Stimulated activated CD4-positive, alpha-beta T cell treated with anti-CD3 and anti-CD28 coated beads, Interleukin-4, amount 100 ng/mL, for 48 hours (primary cell): ENCODE results near the gene CDC25C.
A peak's percentile ranks its signal among the peaks of the same experiment; 100 is the strongest.

ENCODE experiments used
- DNase-seq, 2 donors: peaks; one replicate each; pipeline ENCODE4 v3.0.0-alpha.2; 2020; ENCODE audit warnings: low read depth in 2 of 2

CDC25C gene

DNA sequence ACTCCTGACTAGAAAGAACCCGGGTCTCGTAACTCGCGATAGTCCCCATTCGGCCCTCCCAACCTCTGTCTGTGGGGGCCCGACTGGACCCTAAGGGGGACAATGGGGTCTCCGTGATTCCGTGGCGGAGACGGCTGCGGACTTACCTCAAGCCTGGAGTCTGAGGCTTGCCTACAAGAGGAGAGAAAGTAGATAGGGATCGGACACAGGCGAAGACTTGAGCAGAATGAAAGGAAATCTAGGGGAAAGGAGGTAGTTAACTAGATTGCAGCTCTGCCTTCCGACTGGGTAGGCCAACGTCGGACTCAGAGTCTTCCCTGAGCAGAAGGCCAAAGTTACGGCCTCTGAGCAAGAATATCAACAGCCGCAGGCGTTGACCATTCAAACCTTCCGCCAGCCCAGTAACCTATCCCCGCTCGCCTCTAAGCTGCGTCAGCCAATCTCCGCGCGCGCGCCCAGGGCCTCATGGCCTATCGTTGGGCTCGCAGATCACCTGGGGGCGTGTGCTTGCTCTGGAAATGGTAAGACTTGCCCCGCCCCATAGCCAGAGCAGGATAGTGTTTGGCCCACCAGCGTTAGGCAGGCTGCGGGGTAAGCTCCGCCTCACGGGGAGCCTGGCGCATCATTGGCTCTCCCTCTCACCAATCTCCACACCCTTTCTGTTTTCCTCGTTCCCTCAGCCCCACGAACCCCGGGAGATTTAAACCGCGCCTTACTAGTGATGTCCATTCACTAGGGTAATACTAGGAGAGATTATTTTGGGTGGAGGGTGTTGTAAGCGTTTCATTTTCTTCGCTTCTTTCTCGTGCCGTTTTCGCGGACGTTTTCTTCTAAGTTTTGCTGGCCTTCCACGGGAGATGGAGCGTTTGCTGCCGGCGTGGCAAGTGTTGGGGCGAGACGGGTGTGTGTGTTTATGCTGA, at the start of gene CDC25C:
TSS of gene CDC25C (minus strand) at position 356 of the 920 bp plus-strand sequence. CDS start 624 bp downstream, outside the sequence.
- peak; percentile 91 to 97 for DNase-seq

- DNase-seq = no peak
These were observed 41.0 kb upstream of the CDC25C start for GRCh38 chr5:138372653-138373052.

DNA sequence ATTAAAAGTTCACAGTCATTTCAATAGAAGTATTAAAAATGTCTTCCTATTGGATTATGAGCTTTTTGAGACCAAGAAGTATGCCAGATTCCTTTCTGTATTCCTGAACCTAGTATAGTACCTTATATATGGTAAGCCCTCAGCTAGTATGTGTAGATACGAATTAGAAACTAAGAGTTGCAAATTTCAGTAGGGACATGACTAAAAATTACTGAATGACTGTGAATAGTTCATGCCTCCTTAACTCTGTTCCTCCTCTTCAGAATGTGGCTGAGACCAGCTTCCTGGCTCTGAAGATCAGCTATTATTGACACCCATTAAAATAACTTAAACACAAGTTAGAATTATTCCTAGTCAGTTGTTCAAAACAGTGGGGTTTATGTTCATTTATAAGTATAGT, 40.6 kb upstream of the CDC25C start:
- no peak for DNase-seq

DNA sequence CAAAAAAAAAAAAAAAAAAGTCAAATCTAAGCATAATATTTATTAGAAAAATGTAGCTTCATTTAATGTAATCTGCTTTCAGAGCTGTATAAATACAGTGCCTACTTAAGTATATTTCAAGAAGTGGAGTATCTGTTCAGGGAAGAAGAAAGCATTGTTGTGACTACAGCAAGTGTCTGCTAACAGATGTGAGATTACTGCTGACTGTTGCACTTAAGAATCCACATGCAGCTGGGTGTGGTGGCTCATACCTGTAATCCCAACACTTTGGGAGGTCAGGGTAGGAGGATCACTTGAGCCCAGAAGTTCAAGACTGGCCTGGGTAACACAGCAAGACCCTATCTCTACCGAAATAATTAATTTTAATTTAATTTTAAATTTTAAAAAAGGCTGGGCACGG, 39.9 kb upstream of the CDC25C start:
- no peak for DNase-seq

DNA sequence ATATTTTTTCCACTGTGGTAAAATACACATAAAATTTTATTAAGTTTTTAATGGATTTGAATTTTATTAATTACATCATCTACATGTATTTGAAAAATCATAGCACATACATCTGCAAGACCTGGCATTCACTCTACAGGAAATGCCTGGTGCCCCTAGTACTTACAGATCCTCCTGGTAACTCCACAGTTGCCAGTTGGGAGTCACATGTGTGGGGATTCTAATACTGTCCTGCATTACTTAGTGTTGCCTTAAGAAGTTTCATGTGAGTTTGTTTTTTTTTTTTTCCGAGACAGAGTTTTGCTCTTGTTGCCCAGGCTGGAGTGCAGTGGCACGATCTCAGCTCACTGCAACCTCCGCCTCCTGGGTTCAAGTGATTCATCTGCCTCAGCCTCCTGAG, 38.9 kb upstream of the CDC25C start:
- DNase-seq = no peak

DNA sequence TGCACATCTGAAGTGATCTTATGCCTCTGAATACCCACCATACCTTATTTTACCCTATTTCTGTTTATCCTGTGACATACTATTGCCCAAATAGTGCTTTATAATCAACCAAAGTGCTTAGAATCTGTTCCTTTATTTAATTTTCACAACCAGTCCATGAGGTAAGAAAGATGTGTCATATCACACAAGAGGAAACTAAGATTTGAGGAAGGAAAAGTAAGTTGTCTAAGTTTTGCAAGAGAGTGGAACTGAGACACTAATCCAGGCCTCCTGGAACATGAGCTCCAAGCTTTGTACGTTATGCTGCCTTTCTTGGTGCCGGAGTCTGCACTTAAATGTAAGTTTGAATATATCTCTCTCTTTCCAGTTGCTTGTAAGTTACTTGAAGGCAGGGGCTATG, 38.1 kb upstream of the CDC25C start:
- no peak for DNase-seq

DNA sequence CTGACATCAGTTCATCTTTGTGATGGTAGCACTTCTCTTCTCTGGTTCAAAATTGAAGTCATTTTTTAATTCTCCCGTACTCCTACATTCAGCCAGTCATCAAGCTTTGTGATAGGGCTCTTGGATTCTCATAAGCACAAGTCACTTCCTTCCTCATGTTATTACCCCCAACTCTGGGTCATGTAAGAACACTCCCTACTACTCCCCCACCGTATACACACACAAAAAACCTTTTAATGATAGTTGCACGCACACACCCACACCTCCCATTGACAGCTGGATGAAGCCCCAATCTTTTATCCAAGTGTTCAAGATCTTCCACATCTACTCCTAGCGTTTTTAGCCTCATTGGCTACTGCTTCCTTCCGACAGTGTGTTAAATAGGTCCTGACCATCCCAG, 37.7 kb upstream of the CDC25C start:
- DNase-seq = no peak

DNA sequence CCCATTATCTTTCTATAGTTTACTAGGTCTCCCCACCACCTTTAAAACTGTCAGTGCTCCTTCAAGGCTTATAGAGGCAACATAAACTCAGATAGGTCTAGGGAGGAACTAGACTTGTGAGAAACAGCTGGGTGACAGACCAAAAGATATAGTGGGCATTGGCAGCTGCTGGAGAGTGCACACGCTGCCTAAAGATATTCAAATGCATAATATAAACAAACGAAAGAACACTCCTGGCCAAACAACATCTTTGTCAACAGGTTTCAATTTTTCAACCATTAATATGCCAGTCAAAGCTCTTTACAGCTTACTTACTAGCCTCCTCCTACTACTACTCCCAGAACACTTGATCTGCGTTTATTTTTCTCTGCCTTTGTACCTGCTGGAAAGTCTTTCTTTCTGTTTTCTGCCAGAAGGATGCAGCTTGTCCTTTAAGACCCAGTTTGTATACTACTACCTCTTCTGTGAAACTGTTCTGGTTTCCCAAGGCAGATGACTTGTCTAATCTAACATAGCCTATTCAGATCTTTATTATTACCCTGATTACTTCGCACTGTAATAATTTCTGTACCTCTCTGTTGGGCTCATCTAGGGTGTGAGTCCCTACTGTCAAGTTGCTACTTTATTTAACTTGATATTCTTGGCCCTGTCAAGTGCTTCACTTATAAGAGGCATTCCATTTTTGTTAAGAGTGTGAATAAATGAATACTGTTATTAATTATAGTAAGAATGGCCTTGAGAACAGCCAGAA, 35.2 kb upstream of the CDC25C start:
- DNase-seq = no peak

- no peak for DNase-seq
These were observed 33.0 kb upstream of the CDC25C start for GRCh38 chr5:138364576-138364975.

DNA sequence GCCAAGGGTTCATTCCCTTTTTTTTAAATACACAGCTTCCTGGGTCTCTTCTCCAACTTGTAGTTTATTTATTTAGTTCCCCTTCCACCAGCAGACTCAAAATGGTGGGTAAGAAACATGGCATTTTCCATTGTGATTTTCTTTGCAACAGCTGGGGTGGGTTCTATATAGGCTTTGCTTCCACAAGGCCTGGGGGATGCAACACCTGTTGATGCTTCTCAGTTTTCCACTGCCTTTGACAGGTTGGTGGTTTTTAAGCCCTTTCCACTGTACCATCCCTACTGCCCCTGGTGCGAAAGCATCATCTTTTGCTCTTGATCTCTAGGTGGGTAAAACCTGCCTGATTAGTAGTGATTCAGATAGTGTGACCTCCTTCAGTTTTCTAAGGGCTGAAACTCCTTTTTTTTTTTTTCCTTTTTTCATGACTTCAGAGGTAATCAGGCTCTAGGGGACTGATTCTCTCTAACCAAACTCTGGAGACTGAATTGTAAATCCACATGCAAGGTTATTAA, 29.4 kb upstream of the CDC25C start:
- DNase-seq = no peak

DNA sequence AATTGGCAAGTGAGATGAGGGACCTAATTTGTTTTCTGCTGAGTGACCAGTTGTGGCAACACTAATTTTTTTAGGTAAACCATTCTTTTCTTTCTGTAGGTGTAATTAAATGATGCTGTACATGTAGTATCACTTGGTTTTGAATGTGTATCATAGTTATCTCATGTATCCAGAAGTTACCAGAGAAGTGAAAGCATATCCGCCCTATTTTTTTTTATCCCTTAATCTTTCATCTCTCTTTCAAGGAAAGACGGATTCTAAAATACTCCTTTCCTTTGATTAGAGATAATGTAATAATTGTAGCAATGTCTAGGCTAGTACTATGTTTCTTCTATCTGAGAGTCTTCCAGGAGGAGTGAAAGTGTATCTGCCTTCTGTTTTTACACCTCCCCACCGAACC, 28.0 kb upstream of the CDC25C start:
- DNase-seq = no peak

DNA sequence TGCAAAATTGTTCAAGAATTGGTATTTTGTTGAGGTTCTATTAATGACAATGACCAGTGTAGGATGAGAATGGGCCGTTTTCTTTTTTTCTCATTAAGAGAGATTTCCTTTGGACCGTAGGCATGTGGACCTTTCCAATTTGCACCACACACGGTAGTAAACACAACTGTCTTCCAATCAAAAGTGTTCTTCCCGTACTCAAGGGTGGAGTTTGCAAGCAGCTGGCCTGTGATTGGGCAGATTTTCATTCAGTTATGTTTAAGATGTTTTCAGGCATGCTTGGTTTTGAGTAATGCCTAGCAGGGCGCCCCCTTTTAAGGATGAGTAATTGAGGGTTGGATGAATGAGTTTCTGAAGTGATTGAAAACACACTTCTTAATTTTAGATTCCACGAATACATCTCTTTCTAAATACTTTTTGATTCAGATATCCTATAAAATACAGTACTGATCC, 23.3 kb upstream of the CDC25C start:
- DNase-seq = peak; percentile 18 to 43

DNA sequence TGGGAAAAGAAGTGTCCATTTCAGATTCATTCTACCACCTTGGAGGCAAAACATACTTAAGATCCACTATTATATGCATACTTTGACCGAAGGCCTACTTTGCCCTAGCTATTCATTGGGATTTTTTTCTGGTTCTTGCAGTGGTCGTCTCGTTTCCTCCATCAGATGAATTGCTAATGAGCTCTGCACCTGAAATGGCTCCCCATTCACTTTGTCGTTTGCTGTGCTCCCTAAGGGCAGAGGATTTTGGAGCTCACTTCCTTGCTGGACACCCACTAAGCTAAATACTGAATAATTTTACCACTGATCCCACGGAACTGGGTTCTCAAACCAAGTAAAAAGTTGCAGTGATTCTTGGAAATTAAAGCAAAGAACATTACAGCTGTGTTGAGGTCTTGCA, 22.8 kb upstream of the CDC25C start:
- DNase-seq = no peak

DNA sequence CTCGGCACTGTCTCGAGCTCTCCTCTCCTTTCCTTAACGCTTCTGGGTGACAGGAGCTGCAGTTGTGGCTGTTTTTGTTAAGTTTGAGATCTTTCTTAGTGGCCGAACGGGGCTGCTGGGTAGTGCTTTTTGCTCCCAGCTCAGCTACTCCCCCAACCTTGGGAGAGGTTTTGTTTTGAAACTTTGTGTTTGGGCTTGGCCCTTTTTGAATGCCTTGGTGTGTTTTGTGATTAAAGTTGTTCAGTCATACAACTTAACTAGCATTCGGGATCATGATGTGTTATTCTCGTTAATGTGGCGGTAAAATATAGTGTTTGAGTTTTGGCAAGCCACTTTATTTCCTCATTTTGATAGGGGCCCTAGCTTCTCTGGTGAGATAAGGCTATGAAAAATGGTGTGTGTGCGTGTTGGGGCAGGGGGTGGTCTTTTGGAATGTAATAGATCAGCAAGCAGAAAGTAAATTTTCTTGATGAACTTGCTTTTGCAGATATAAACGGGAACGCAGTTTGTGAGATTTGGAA, 22.0 kb upstream of the CDC25C start:
- no peak for DNase-seq

DNA sequence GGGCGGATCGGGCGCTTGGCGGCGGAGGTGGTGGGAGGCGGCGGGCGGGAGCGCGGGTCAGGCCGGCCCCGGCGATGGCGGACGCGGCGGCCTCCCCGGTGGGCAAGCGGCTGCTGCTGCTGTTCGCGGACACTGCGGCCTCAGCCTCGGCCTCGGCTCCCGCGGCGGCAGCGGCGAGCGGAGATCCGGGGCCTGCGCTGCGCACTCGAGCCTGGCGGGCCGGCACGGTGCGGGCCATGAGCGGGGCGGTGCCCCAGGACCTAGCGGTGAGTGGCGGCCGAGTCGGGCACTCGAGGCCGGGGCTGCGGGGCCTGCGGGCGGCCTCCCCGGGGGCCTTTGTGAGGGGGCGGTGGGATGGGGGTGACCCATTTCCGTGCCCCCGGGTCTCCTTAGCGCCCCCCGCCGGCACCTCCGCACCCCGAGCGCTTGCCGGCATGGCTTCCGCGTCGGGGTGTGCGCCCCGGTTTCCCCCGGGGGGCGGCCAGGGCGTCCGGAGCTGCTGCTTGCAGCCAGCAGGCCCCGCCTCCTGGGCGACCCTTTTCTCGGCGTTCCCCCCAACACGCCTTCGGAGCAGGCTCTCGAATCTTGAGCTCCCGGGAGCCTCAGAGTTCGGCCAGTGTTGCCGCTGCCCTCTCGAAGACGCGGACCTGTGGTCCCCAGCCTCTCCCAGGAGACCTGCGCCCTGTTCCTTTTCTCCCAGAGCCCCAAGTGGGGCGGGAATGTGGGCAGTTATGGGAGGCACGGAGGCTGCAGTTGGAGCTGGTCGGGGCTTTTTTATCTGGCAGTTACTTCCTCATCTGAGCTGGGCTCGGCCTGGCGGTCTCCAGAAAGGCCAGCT, 21.3 kb upstream of the CDC25C start:
- DNase-seq = peak; percentile 59 to 62

- peak; percentile 82 to 92 for DNase-seq
These were observed 20.6 kb upstream of the CDC25C start, which contains the start of gene KDM3B for GRCh38 chr5:138352071-138352721. Gene KDM3B (plus strand): TSS chr5:138352685. CDS start chr5:138352796, 111 bp downstream.

- DNase-seq = no peak
These were observed 19.9 kb upstream of the CDC25C start for GRCh38 chr5:138351517-138351916.

- no peak for DNase-seq
These were observed 19.5 kb upstream of the CDC25C start for GRCh38 chr5:138351056-138351455.

DNA sequence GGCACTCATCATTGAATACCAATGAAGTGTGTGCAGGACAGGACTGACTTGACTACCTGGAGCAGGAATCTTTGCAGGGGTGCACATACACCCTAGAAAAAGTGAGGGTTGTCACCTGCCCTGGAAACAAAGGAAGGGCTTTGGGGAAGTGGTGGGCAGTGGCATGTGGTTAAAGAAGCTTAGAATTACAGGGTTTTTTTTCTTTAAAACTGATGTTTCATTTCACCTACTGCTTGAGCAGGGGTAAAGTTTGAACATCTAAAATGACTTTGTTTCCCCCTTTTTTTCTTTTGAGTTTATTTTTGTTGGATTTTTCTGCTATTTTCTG, 18.9 kb upstream of the CDC25C start:
- DNase-seq = no peak

- no peak for DNase-seq
These were observed 18.4 kb upstream of the CDC25C start for GRCh38 chr5:138349852-138350562.
